ENCODE data around the gene MMP24. TPM values are rescaled to one million over a fixed set of nuclear protein-coding genes. Genes with fewer than 3 reads are reported as not detected.

MMP24 gene
- total and polyA plus RNA-seq, 8 donors, result 2.0 to 7.3 (median 5.0) TPM

DNA sequence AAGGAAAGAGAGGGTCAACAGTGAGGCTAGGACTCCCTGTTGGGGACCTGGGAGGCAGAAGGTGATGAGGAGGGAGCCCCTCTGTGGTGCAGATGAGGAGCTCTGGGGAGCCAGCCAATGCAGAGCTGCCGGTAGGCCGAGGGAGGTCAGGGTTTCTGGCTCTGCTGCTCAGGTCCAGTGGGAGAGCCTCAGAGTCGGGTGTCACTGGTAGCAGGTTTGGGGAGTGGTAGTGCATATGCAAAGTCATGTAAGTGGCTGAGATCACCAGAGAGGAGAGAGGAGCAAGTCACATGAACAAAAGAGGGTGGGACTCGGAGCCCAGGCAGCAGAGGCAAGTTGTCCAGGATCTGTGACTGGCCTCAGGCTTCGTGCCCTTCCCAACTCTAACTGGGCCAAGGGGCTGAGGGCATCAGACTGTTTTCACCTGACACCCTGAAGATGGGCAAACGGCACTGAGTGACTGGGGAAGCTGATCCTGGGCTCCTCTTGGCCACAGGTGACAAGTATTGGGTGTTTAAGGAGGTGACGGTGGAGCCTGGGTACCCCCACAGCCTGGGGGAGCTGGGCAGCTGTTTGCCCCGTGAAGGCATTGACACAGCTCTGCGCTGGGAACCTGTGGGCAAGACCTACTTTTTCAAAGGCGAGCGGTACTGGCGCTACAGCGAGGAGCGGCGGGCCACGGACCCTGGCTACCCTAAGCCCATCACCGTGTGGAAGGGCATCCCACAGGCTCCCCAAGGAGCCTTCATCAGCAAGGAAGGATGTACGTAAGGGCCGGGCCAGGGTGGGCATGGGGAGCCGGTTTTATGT is 44.8 kb downstream of the MMP24 start:
- H3K27me3 ChIP-seq, result no peaks in the 10 kb centered on the region
- peaks cover 0 to 15% (median 0%) of the 10 kb centered on the region in 3 donors for H3K36me3 ChIP-seq
- DNase-seq (no peak), ATAC-seq (no peak), FAIRE-seq (no peak)
- H3K4me1 ChIP-seq, result peaks cover 0 to 2% (median 0%) of the 10 kb centered on the region in 3 donors
- no peak overlapping the region for H3K27ac ChIP-seq
- H3K9me3 ChIP-seq, result no peaks in the 10 kb centered on the region
- WGBS, 2 donors, result 88% methylated on average over 20 of the region's 20 CpGs
- no peak overlapping the region for H3K4me3 ChIP-seq
- intact Hi-C loops (cut with DNase I), result loop anchor here in 1 of 3 donors (10.0 kb wide), 1 partner anchor 426 kb away; no protein-coding TSS in a partner anchor
- TF ChIP-seq, protein P1, sequence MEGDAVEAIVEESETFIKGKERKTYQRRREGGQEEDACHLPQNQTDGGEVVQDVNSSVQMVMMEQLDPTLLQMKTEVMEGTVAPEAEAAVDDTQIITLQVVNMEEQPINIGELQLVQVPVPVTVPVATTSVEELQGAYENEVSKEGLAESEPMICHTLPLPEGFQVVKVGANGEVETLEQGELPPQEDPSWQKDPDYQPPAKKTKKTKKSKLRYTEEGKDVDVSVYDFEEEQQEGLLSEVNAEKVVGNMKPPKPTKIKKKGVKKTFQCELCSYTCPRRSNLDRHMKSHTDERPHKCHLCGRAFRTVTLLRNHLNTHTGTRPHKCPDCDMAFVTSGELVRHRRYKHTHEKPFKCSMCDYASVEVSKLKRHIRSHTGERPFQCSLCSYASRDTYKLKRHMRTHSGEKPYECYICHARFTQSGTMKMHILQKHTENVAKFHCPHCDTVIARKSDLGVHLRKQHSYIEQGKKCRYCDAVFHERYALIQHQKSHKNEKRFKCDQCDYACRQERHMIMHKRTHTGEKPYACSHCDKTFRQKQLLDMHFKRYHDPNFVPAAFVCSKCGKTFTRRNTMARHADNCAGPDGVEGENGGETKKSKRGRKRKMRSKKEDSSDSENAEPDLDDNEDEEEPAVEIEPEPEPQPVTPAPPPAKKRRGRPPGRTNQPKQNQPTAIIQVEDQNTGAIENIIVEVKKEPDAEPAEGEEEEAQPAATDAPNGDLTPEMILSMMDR (IDR thresholded peaks at IDR 0.05), result no peak

DNA sequence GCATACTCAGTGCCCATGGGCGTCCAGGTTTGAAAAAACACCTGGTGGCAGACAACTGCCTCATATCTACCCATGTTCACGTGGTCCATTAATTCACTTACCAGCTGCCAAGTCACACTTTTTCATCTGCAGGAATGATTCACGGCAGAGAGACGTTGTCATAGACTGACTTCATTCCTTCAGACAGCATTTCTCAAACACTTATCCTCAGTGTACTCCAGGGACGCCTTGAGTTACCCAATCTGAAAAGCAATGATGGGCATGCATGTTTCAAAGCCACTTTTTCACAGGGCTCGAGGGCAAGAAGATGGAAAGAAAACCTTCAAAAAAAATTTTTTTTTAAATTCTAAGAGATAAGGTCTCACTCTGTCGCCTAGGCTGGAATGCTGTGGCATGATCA is 45.4 kb downstream of the MMP24 start:
- no peak for FAIRE-seq
- no peak for ATAC-seq
- WGBS, 2 donors, result 67 to 72% methylated on average over 7 of the region's 7 CpGs

GRCh38 chr20:35273449-35274171 is 47.1 kb downstream of the MMP24 start:
- H3K9me3 ChIP-seq, result no peaks in the 10 kb centered on the region
- ATAC-seq, result no peak
- peaks cover 0 to 13% (median 6%) of the 10 kb centered on the region in 3 donors for H3K4me1 ChIP-seq
- no peak overlapping the region for H3K27ac ChIP-seq
- TF ChIP-seq, protein P1 (IDR thresholded peaks at IDR 0.05), result no peak
- H3K36me3 ChIP-seq, result peaks cover 0 to 15% (median 0%) of the 10 kb centered on the region in 3 donors
- intact Hi-C loops (cut with DNase I), result loop anchor here in 1 of 3 donors (10.0 kb wide), 1 partner anchor 429 kb away; no protein-coding TSS in a partner anchor
- no peak overlapping the region for H3K4me3 ChIP-seq
- H3K27me3 ChIP-seq, result no peaks in the 10 kb centered on the region
- FAIRE-seq, result no peak
- WGBS, 2 donors, result 75 to 77% methylated on average over 13 of the region's 13 CpGs
- peak in 2 of 6 donors; percentile 46 to 65 for DNase-seq

More for the DNA sequence above, 45.4 kb downstream of the MMP24 start:
- no peaks in the 10 kb centered on the region for H3K27me3 ChIP-seq
- H3K4me1 ChIP-seq, result peaks cover 0 to 8% (median 6%) of the 10 kb centered on the region in 3 donors
- no peak for DNase-seq
- H3K27ac ChIP-seq, result no peak overlapping the region
- no peaks in the 10 kb centered on the region for H3K9me3 ChIP-seq
- H3K4me3 ChIP-seq, result no peak overlapping the region
- peaks cover 0 to 15% (median 0%) of the 10 kb centered on the region in 3 donors for H3K36me3 ChIP-seq
- intact Hi-C loops (cut with DNase I), result loop anchor here in 1 of 3 donors (10.0 kb wide), 1 partner anchor 427 kb away; no protein-coding TSS in a partner anchor
- TF ChIP-seq, protein P1 (IDR thresholded peaks at IDR 0.05), result no peak

DNA sequence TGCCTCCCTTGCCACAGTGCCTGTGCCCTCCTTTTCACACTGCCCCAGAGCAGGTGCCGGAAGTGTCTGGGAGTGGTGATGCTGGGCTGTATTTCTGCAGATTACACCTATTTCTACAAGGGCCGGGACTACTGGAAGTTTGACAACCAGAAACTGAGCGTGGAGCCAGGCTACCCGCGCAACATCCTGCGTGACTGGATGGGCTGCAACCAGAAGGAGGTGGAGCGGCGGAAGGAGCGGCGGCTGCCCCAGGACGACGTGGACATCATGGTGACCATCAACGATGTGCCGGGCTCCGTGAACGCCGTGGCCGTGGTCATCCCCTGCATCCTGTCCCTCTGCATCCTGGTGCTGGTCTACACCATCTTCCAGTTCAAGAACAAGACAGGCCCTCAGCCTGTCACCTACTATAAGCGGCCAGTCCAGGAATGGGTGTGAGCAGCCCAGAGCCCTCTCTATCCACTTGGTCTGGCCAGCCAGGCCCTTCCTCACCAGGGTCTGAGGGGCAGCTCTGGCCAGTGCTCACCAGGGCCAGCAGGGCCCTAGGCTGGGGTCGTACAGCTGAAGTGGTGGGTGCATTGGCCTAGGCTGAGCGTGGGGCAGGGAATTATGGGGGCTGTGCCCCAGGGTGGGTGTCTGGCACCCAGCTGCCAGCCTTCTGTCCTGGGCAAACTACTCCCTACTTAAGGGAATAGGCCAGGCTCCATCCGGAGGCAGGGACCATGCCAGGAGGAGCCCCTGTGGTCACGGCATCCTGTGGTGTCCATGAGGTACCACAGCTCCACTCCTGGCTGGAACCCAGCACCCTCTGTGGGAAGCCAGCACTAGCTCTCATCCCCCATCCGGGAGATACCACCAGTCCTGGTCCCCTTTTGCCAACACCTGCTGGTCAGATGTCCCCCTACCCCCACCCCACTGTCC is 47.9 kb downstream of the MMP24 start:
- DNase-seq, result no peak
- no peak for ATAC-seq
- TF ChIP-seq, protein P1 (IDR thresholded peaks at IDR 0.05), result no peak
- FAIRE-seq, result no peak
- Histone ChIP-seq H3K36me3 (peaks cover 0 to 20% (median 8%) of the 10 kb centered on the region in 3 donors), H3K9me3 (no peaks in the 10 kb centered on the region), H3K4me1 (peaks cover 0 to 14% (median 6%) of the 10 kb centered on the region in 3 donors), H3K27me3 (no peaks in the 10 kb centered on the region), H3K27ac (no peak overlapping the region), H3K4me3 (no peak overlapping the region)
- WGBS, 2 donors, result 90 to 92% methylated on average over 24 of the region's 24 CpGs
- intact Hi-C loops (cut with DNase I), result loop anchor here in 1 of 3 donors (10.0 kb wide), 1 partner anchor 430 kb away; no protein-coding TSS in a partner anchor

Data from pancreas (tissue), 10 donors.